Measurements from ENCODE around the gene ZSCAN22. TPM values are rescaled to one million over a fixed set of nuclear protein-coding genes. Genes with fewer than 3 reads are reported as not detected.

The ZSCAN22 gene
- total and polyA plus RNA-seq, 8 donors: 0.45 to 5.2 (median 1.3) TPM; not detected in 1

DNA sequence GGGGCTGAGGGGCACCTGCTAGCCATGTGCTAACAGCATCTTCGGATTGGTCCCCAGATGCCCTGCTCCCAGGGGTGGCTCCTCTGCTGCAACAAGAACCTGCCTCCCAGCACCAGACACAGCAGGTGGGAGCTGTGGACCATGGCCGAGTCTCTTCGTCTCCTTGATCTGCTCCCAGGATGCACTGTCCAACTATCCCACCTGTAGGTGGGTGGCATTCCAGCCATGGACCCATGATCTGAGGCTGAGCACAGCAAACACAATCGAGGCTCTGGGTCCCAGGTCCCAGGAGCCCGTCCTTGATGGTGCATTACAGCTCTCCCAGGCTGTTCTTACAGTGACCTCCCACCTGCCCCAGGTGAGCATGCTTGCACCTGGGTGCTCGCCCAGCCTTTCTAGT lies 52.5 kb downstream of the ZSCAN22 start:
- DNase-seq: peak in 1 of 2 donors; percentile 15
- WGBS, 5 donors: 90 to 97% (median 92%) methylated on average over 6 of the region's 6 CpGs
- no peaks in the 10 kb centered on the region for H3K27me3 ChIP-seq
- no peak overlapping the region for H3K4me3 ChIP-seq
- H3K27ac ChIP-seq: no peak overlapping the region
- no peaks in the 10 kb centered on the region for H3K36me3 ChIP-seq
- H3K4me1 ChIP-seq: peaks cover 19 to 28% (median 28%) of the 10 kb centered on the region in 4 donors
- intact Hi-C loops (cut with DNase I; ENCODE audit: low total_unique reads): no loop called here
- TF ChIP-seq, protein P1, sequence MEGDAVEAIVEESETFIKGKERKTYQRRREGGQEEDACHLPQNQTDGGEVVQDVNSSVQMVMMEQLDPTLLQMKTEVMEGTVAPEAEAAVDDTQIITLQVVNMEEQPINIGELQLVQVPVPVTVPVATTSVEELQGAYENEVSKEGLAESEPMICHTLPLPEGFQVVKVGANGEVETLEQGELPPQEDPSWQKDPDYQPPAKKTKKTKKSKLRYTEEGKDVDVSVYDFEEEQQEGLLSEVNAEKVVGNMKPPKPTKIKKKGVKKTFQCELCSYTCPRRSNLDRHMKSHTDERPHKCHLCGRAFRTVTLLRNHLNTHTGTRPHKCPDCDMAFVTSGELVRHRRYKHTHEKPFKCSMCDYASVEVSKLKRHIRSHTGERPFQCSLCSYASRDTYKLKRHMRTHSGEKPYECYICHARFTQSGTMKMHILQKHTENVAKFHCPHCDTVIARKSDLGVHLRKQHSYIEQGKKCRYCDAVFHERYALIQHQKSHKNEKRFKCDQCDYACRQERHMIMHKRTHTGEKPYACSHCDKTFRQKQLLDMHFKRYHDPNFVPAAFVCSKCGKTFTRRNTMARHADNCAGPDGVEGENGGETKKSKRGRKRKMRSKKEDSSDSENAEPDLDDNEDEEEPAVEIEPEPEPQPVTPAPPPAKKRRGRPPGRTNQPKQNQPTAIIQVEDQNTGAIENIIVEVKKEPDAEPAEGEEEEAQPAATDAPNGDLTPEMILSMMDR (IDR thresholded peaks at IDR 0.05): no peak
- no peak for TF ChIP-seq POLR2A (IDR thresholded peaks at IDR 0.05)
- TF ChIP-seq POLR2AphosphoS5 (IDR thresholded peaks at IDR 0.05): no peak
- no peak for TF ChIP-seq EP300 (IDR thresholded peaks at IDR 0.05)
- H3K9me3 ChIP-seq: no peaks in the 10 kb centered on the region

DNA sequence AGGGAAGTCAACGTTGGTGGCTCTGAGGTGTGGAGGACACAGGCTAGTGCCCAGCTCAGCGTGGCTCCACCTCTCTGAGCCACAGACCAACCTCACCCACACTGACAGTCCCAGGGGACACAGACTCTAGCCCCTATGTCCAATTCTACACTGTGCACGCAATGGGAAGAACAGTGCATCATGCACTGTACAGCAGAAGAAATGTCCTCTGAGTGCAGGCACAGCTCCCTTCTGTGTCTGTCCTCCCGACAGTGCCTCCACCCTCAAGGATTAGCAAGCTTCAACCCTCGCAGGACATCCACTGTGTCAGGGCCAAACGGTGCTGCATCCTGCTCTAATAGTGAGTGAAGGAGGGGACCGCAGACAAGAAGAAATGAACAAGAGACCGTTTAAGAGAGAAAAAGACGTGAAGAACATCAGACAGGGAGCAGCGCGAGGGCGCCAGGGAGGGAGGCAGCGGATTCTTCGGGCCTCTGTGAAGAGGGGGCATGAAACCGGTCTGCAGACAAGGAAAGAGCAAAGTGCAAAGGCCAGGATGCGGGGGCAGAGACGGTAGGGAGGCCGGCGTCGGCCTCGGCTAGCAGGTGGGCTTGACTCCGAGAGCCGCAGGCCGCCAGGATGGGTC lies 53.4 kb downstream of the ZSCAN22 start:
- no peaks in the 10 kb centered on the region for H3K27me3 ChIP-seq
- peak overlapping the region; percentile 94 to 99 (median 97) for H3K27ac ChIP-seq
- peak overlapping the region; percentile 75 to 96 (median 90) for H3K4me3 ChIP-seq
- WGBS, 5 donors: 3 to 8% (median 5%) methylated on average over 22 to 24 of the region's 24 CpGs
- H3K4me1 ChIP-seq: peaks cover 19 to 33% (median 29%) of the 10 kb centered on the region in 4 donors
- no peak for DNase-seq
- TF ChIP-seq, protein P1 (IDR thresholded peaks at IDR 0.05): no peak
- TF ChIP-seq POLR2A (IDR thresholded peaks at IDR 0.05) (no peak), EP300 (IDR thresholded peaks at IDR 0.05) (no peak), POLR2AphosphoS5 (IDR thresholded peaks at IDR 0.05) (no peak)
- no peaks in the 10 kb centered on the region for H3K36me3 ChIP-seq
- intact Hi-C loops (cut with DNase I; ENCODE audit: low total_unique reads): no loop called here
- no peaks in the 10 kb centered on the region for H3K9me3 ChIP-seq

DNA sequence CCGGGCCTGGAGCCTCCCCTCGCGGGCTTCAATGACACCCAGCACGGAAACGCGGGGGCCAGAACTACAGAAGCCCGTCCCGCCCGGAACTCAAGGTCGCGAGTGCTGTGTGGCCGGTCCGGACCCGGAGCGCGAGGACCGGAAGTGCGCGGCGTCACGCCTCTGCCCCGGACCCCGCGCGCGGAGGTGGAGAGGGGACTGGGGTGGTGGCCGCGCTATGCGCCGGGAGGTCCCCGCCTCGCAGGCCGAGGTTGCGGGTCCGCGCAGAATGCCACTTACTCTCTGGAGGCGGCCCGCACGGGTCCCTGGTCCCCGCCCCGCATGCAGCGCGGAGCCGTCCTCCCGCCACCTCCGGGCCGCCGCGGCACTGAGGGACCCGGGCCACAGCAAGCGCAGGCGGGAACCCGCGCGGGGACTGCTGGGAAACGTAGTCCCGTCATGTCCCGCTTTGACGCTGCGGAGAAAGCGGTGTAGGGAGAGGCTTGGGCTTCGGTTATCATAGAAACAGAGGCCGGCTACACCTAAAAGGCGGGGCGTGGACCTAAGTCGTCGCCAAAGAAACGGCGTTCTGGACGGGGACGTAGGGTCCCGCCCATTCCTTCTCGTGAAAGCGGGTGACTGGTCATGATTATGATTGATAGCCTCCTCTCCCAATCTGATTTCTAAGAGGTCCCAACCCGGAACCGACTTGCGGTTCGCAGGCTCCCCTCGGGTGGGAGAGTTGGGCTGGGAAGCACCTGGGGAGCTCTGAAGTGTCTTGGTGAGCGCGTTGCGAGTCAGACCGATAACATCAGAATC lies 54.1 kb downstream of the ZSCAN22 start, which contains the start of gene ZNF837:
Gene ZNF837 (minus strand): TSS at position 369 of the 798 bp plus-strand sequence. CDS start 11,698 bp downstream, outside the sequence.
- Histone ChIP-seq H3K4me3 (peak within 1 kb of the TSS; percentile 75 to 96 (median 90)), H3K4me1 (peaks cover 25 to 40% (median 36%) of the 10 kb centered on the region in 4 donors), H3K36me3 (no peaks in the 10 kb centered on the region), H3K9me3 (no peaks in the 10 kb centered on the region), H3K27me3 (no peaks in the 10 kb centered on the region), H3K27ac (peak within 1 kb of the TSS; percentile 94 to 99 (median 97))
- WGBS, 5 donors: 0 to 1% (median 1%) methylated on average over 31 to 83 of the region's 83 CpGs
- intact Hi-C loops (cut with DNase I; ENCODE audit: low total_unique reads): no loop called here
- peak; percentile 99 to 100 for DNase-seq
- TF ChIP-seq POLR2AphosphoS5 (IDR thresholded peaks at IDR 0.05) (peak; percentile 3 to 86 (median 76)), EP300 (IDR thresholded peaks at IDR 0.05) (no peak), POLR2A (IDR thresholded peaks at IDR 0.05) (peak in 2 of 4 donors; percentile 19 to 70)
- TF ChIP-seq, protein P1 (IDR thresholded peaks at IDR 0.05): no peak

DNA sequence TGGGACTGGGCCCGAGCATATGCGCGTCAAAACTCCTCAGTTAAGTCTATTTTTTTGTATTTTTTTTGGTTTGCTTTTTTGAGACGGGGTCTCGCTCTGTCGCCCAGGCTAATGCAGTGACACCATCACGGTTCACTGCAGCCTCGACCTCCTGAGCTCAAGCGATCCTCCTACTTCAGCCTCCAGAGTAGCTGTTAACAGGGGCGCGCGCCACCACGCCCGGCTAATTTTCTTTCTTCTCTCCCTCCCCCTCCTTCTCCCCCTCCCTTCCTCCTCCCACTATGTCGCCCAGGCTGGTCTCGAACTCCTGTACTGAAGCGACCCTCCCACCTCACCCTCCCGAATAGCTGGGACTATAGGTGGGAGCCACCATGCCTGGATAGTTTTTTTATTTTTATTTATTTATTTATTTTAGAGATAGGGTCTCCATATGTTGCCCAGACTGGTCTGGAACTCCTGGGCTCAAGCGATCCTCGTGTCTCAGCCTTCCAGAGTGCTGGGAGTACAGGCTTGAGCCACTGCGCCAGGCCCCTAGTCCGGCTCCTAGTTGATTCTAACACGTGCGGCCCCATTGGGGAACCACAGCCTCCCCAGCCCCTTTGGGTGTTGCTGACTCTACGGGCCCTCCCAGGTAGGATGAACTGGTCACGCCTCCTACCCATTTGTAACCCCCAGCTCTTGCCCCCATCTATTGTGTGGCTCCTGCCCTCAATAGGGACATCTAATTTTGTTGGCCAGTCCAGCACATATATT lies 54.8 kb downstream of the ZSCAN22 start:
- peak overlapping the region; percentile 75 to 96 (median 90) for H3K4me3 ChIP-seq
- H3K9me3 ChIP-seq: no peaks in the 10 kb centered on the region
- DNase-seq: no peak
- peaks cover 32 to 45% (median 44%) of the 10 kb centered on the region in 4 donors for H3K4me1 ChIP-seq
- H3K36me3 ChIP-seq: no peaks in the 10 kb centered on the region
- 26 to 32% (median 28%) methylated on average over 26 of the region's 26 CpGs for WGBS, 5 donors
- intact Hi-C loops (cut with DNase I; ENCODE audit: low total_unique reads): no loop called here
- no peak for TF ChIP-seq POLR2AphosphoS5 (IDR thresholded peaks at IDR 0.05)
- TF ChIP-seq EP300 (IDR thresholded peaks at IDR 0.05): no peak
- H3K27ac ChIP-seq: peak overlapping the region; percentile 68 to 99 (median 96)
- H3K27me3 ChIP-seq: no peaks in the 10 kb centered on the region
